Hepatic stellate cell (primary cell): Measurements from ENCODE around the gene PPAN.
A peak's percentile ranks its signal among the peaks of the same experiment; 100 is the strongest.

ENCODE experiments used
- DNase-seq: peaks from one replicate; pipeline ENCODE4 v3.0.0; 2011; ENCODE audit warnings: low spot score

Gene PPAN, protein sequence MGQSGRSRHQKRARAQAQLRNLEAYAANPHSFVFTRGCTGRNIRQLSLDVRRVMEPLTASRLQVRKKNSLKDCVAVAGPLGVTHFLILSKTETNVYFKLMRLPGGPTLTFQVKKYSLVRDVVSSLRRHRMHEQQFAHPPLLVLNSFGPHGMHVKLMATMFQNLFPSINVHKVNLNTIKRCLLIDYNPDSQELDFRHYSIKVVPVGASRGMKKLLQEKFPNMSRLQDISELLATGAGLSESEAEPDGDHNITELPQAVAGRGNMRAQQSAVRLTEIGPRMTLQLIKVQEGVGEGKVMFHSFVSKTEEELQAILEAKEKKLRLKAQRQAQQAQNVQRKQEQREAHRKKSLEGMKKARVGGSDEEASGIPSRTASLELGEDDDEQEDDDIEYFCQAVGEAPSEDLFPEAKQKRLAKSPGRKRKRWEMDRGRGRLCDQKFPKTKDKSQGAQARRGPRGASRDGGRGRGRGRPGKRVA

GRCh38 chr19:10106100-10106936, at the start of gene PPAN:
PPAN (plus strand) TSS chr19:10106362; CDS start chr19:10106395, 33 bp downstream.
- DNase-seq = peak; percentile 100

GRCh38 chr19:10061717-10062310, 44.3 kb upstream of the PPAN start:
- DNase-seq = peak; percentile 27

- DNase-seq = no peak
Measured at GRCh38 chr19:10068205-10068604, 38.0 kb upstream of the PPAN start.

- peak; percentile 36 for DNase-seq
Measured at GRCh38 chr19:10069046-10069445, 37.1 kb upstream of the PPAN start.

GRCh38 chr19:10070730-10071446, 35.3 kb upstream of the PPAN start:
- DNase-seq = no peak

DNA sequence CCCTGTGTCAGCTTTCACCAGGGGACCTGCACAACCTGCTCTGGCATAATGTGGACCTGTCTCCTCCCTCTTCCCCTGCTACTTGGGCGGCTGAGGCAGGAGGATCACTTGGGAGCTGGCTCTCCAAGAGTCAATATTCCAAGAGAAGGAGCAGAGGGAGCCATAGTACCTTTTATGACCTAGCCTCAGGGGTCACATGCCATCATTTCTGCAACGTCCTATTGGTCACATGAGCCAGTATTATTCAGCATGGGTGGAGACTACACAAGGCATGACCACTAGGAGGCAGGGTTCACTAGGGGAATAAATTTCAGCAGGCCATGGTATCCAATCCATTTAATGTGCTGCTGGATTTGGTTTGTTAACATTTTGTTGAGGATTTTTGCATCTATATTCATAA, 32.0 kb upstream of the PPAN start:
- DNase-seq = no peak

GRCh38 chr19:10076535-10076934, 29.6 kb upstream of the PPAN start:
- no peak for DNase-seq

DNA sequence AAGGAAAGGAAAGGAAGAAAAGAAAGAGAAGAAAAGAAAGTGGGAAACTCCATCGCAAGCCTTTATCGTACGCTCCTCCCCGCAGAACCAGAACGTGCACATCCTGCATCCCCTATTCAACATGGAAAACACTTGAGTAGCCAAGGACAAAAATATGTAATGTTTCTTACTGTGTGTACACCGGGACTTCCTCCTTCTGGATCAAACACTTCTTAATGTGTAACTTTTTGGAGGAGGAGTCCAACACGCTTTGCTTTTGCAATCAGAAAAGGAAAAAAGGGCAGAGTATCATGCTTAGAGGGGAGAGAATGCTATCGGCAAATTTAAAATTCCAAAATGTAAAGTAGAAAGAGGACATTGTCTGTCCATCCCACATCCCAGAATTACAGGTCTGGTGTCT, 27.8 kb upstream of the PPAN start:
- no peak for DNase-seq

DNA sequence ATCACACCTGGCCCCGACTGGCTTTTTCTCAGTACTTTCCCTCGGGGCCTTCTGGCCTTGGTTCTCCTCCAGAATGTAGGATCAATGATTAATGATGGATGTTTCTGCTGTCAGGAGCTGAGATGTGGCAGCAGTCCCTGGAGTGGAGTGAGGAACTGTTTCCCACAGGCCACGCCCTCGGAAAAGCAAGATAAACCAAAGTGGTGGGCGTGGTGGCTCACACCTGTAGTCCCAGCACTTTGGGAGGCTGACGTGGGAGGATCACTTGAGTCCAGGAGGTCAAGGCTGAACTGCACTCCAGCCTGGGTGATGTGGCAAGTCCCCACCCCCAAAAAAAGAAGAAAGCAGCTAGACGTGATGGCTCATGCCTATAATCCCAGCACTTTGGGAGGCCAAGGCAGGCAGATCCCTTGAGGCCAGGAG, 27.1 kb upstream of the PPAN start:
- DNase-seq = no peak

DNA sequence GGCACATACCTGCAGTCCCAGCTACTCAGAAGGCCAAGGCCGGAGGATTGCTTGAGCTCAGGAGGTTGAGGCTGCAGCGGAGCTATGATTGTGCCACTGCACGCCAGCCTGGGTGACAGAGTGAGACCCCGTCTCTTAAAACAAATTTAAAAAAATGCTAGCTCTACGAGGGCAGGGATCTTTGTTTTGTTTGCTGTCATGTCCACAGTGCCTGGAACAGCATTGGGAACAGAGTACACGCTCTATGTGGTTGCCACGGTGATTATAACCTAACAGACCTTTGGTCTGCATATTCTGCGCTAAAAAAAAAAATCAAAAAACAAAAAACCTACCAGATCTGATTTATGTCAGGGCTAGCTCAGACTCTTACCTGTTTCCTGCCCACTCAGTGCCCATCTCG, 22.3 kb upstream of the PPAN start:
- DNase-seq = no peak

- no peak for DNase-seq
Measured at GRCh38 chr19:10084803-10085202, 21.4 kb upstream of the PPAN start.

GRCh38 chr19:10085641-10086590, 20.2 kb upstream of the PPAN start, which contains the start of gene SHFL:
SHFL (plus strand) TSS chr19:10086317; CDS start chr19:10086428, 111 bp downstream.
- DNase-seq = peak; percentile 93

GRCh38 chr19:10086591-10087192, 19.5 kb upstream of the PPAN start:
- no peak for DNase-seq

DNA sequence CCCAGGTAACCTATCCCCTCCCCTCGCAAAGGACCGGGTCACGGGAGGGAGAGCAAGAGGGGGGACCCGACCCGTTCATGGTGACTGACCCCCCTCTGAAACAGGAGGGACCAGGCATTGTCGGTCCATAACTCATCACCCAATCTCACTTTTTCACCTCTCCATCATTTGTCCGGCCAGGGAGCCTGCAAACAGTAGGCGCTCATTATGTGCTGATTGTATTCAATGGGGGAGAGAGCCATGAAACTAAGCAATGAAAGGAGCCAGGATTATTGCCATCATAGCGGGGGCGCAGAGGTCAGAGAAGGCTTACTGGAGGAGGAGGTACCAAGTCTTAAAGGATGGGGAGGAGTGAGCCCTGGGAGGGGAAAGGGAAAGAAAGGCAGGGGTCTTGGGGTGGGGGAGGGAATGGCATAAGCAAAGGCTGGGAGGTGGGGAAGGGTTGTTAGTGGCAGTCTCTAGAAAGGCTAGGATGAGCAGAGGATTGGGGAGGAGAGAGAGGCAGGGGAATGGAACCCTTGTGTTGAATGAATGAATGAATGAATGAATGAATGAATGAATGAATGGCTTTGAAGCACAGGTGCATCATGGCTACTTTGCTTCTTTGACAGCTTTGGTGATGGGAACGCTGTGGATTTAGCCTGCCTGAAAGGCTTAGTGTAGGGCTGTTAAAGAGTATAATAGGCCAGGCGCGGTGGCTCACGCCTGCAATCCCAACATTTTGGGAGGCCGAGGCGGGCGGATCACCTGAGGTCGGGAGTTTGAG, 18.7 kb upstream of the PPAN start:
- no peak for DNase-seq

- no peak for DNase-seq
Measured at GRCh38 chr19:10088949-10089554, 17.1 kb upstream of the PPAN start.

DNA sequence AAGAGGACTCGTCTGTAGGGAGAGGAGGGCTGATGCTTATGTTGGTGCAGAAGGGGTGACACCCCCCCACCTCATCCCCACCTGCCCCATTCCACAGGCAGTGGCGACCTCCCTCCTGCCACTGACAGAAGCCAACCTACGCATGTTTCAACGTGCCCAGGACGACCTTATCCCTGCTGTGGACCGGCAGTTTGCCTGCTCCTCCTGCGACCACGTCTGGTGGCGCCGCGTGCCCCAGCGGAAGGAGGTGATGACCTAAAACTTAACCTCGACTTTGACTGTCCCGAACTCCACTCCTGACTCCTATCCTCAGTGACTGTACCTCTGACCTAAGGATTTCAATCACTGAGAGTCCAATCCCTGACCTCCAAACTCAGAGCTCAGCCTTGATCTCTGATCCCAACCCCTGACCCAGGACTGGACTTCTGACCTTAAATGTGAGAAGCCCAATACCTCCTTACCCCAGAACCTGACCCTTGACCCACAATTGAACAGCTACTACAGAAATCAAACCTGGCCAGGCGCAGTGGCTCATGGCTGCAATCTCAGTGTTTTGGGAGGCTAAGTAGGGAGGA, 16.3 kb upstream of the PPAN start:
- DNase-seq = no peak

DNA sequence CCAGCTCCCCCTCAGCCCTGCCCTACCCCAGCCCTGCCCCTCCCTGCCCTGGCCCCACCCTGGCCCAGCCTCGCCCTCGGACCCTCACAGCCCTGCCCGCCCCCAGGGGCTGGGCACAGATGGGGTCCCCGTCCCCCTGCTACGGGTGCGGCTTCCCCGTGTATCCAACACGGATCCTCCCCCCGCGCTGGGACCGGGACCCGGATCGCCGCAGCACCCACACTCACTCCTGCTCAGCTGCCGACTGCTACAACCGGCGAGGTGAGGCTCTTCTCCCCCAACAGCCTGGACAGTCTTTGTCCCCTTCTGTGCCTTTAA, 14.8 kb upstream of the PPAN start:
- DNase-seq = no peak

GRCh38 chr19:10091895-10092641, 14.1 kb upstream of the PPAN start:
- DNase-seq = no peak
